CD4-positive, alpha-beta T cell treated with Interleukin-1 beta for 1 hour (primary cell): Measurements from ENCODE around the gene IL11.

Source experiments
- DNase-seq, 2 donors: peaks; one replicate each; pipeline ENCODE4 v3.0.0-alpha.2; 2020 to 2022

The IL11 gene

GRCh38 chr19:55390461-55390880 is 20.2 kb upstream of the IL11 start:
- DNase-seq: peak in 1 of 2 donors; percentile 4

- DNase-seq: peak in 1 of 2 donors; percentile 16
Observed at GRCh38 chr19:55389386-55390317, 19.4 kb upstream of the IL11 start.

- no peak for DNase-seq
Observed at GRCh38 chr19:55387736-55388497, 17.7 kb upstream of the IL11 start.

- no peak for DNase-seq
Observed at GRCh38 chr19:55386493-55386971, 16.3 kb upstream of the IL11 start.

- peak; percentile 99 for DNase-seq
Observed at GRCh38 chr19:55385724-55386492, 15.6 kb upstream of the IL11 start, which contains the start of gene RPL28. Gene RPL28, plus strand, starts transcription at chr19:55385932. Its CDS starts 426 bp downstream, at chr19:55386358.

- peak; percentile 94 to 96 for DNase-seq
Observed at GRCh38 chr19:55384920-55385723, 14.9 kb upstream of the IL11 start.

GRCh38 chr19:55384131-55384919 is 14.1 kb upstream of the IL11 start, which contains the start of gene TMEM238:
Gene TMEM238, minus strand, starts transcription at chr19:55384292. Its CDS starts 33 bp downstream, at chr19:55384259.
- peak; percentile 18 to 46 for DNase-seq

- DNase-seq: peak; percentile 50
Observed at GRCh38 chr19:55383279-55384130, 13.2 kb upstream of the IL11 start.

- no peak for DNase-seq
Observed at GRCh38 chr19:55382522-55383054, 12.3 kb upstream of the IL11 start.

GRCh38 chr19:55382013-55382412 is 11.8 kb upstream of the IL11 start:
- DNase-seq: no peak

- no peak for DNase-seq
Observed at GRCh38 chr19:55379174-55379573, 8.9 kb upstream of the IL11 start.

- no peak for DNase-seq
Observed at GRCh38 chr19:55377356-55378131, 7.3 kb upstream of the IL11 start.

- DNase-seq: no peak
Observed at GRCh38 chr19:55376241-55376933, 6.1 kb upstream of the IL11 start, which contains the start of gene TMEM190. Gene TMEM190, plus strand, starts transcription at chr19:55376826. Its CDS starts 28 bp downstream, at chr19:55376854.

GRCh38 chr19:55373993-55374757 is 3.9 kb upstream of the IL11 start:
- DNase-seq: no peak

- no peak for DNase-seq
Observed at GRCh38 chr19:55373306-55373992, 3.2 kb upstream of the IL11 start.

- DNase-seq: no peak
Observed at GRCh38 chr19:55372316-55373081, 2.2 kb upstream of the IL11 start.
